ENCODE measurements around the gene GSTM5. TPM values are rescaled to one million over a fixed set of nuclear protein-coding genes. Genes with fewer than 3 reads are reported as not detected.
A peak's percentile ranks its signal among the peaks of the same experiment; 100 is the strongest.

GSTM5 gene
- total and polyA plus RNA-seq, 2 of the 13 experiments (the other 11 are each of a cell fraction or from before 2014, with no cell fraction given), result not detected

- TF ChIP-seq, protein P1, sequence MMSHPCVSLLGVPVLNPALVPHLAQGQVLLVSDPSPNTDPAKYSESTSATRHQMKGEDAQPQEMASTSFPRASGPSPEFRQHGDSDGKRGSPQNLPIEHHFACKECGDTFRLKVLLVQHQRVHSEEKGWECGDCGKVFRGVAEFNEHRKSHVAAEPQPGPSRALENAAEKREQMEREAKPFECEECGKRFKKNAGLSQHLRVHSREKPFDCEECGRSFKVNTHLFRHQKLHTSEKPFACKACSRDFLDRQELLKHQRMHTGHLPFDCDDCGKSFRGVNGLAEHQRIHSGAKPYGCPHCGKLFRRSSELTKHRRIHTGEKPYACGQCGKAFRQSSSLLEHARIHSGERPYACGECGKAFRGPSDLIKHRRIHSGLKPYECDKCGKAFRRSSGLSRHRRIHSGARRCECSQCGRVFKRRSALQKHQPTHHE (CRISPR knock-in tag; IDR thresholded peaks at IDR 0.05; ENCODE audit: borderline replicate concordance), result no peak
- TF ChIP-seq ZNF569 (CRISPR knock-in tag; IDR thresholded peaks at IDR 0.05; ENCODE audit: borderline replicate concordance) (no peak), FOXM1 (CRISPR knock-in tag; IDR thresholded peaks at IDR 0.05) (no peak), ZFP41 (CRISPR knock-in tag; IDR thresholded peaks at IDR 0.05; ENCODE audit: borderline replicate concordance) (no peak; the same call in none of the 2 replicates), ZNF781 (CRISPR knock-in tag; IDR thresholded peaks at IDR 0.05; ENCODE audit: borderline replicate concordance, not compliant biosample characterization) (no peak), ZNF879 (CRISPR knock-in tag; IDR thresholded peaks at IDR 0.05) (no peak), ZNF350 (CRISPR knock-in tag; IDR thresholded peaks at IDR 0.05; ENCODE audit: borderline replicate concordance, low read depth) (peak; percentile 76; the same call in 1 of the 2 replicates), ZMYM4 (CRISPR knock-in tag; IDR thresholded peaks at IDR 0.05) (peak; percentile 53), MZF1 (CRISPR knock-in tag; IDR thresholded peaks at IDR 0.05; ENCODE audit: borderline replicate concordance) (no peak), ZFX (CRISPR knock-in tag; IDR thresholded peaks at IDR 0.05; ENCODE audit: low read depth) (peak; percentile 91), ZNF557 (CRISPR knock-in tag; IDR thresholded peaks at IDR 0.05) (no peak), ZBTB20 (CRISPR knock-in tag; IDR thresholded peaks at IDR 0.05; ENCODE audit: borderline replicate concordance, low read depth) (0 out of 2 replicates have a peak, but pooled peaks have one; percentile 79), RXRB (CRISPR knock-in tag; IDR thresholded peaks at IDR 0.05; ENCODE audit: borderline replicate concordance) (peak; percentile 72), KAT2B (IDR thresholded peaks at IDR 0.05; ENCODE audit: borderline replicate concordance, low read depth, low read length) (no peak), ZNF563 (CRISPR knock-in tag; IDR thresholded peaks at IDR 0.05) (peak; percentile 79; the same call in 1 of the 2 replicates), KLF13 (CRISPR knock-in tag; IDR thresholded peaks at IDR 0.05) (no peak), SAP130 (CRISPR knock-in tag; IDR thresholded peaks at IDR 0.05; ENCODE audit: low read depth) (peak; percentile 92), ARNTL (CRISPR knock-in tag; IDR thresholded peaks at IDR 0.05) (no peak; the same call in 1 of the 2 replicates), ZNF180 (CRISPR knock-in tag; IDR thresholded peaks at IDR 0.05; ENCODE audit: borderline replicate concordance, low read depth) (no peak), SP2 (CRISPR knock-in tag; IDR thresholded peaks at IDR 0.05) (no peak), GATA4 (IDR thresholded peaks at IDR 0.05; ENCODE audit: borderline replicate concordance, low read depth) (peak; percentile 77; the same call in 1 of the 2 replicates), HDAC6 (IDR thresholded peaks at IDR 0.05; ENCODE audit: low read depth, low read length) (no peak), ZNF17 (CRISPR knock-in tag; IDR thresholded peaks at IDR 0.05) (no peak), ZNF749 (CRISPR knock-in tag; IDR thresholded peaks at IDR 0.05; ENCODE audit: borderline replicate concordance) (0 out of 2 replicates have a peak, but pooled peaks have one; percentile 21), SMARCC2 (IDR thresholded peaks at IDR 0.05) (no peak)
- TF ChIP-seq, protein P2, sequence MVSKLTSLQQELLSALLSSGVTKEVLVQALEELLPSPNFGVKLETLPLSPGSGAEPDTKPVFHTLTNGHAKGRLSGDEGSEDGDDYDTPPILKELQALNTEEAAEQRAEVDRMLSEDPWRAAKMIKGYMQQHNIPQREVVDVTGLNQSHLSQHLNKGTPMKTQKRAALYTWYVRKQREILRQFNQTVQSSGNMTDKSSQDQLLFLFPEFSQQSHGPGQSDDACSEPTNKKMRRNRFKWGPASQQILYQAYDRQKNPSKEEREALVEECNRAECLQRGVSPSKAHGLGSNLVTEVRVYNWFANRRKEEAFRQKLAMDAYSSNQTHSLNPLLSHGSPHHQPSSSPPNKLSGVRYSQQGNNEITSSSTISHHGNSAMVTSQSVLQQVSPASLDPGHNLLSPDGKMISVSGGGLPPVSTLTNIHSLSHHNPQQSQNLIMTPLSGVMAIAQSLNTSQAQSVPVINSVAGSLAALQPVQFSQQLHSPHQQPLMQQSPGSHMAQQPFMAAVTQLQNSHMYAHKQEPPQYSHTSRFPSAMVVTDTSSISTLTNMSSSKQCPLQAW (CRISPR knock-in tag; IDR thresholded peaks at IDR 0.05), result peak; percentile 78
- TF ChIP-seq, protein P3, sequence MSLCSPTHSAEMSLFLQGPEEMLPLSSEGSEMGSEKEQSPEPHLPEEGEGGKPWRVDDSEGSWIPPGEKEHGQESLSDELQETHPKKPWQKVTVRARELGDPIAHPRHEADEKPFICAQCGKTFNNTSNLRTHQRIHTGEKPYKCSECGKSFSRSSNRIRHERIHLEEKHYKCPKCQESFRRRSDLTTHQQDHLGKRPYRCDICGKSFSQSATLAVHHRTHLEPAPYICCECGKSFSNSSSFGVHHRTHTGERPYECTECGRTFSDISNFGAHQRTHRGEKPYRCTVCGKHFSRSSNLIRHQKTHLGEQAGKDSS (CRISPR knock-in tag; IDR thresholded peaks at IDR 0.05; ENCODE audit: borderline replicate concordance, low read depth), result peak; percentile 82; the same call in 1 of the 2 replicates
Measured at GRCh38 chr1:109763646-109764415, 51.8 kb downstream of the GSTM5 start, which contains the start of gene EPS8L3 (continued).

Measured in HepG2 (cell line).